ENCODE results near the gene GABRD.

Gene GABRD

GRCh38 chr1:2033165-2033564, 14.0 kb downstream of the GABRD start:
- H3K9ac ChIP-seq (ENCODE audit: insufficient read length, low read depth): no peak overlapping the region
- no peak for TF ChIP-seq ZNF274 (IDR thresholded peaks at IDR 0.05; ENCODE audit: low read depth, low read length)
- TF ChIP-seq SUZ12 (IDR thresholded peaks at IDR 0.05; ENCODE audit: extremely low read depth, insufficient read depth, insufficient read length): no peak
- no peak for TF ChIP-seq YY1 (IDR thresholded peaks at IDR 0.05; ENCODE audit: insufficient read depth, insufficient read length)
- DNase-seq (ENCODE audit: low read depth, low spot score): no peak

DNA sequence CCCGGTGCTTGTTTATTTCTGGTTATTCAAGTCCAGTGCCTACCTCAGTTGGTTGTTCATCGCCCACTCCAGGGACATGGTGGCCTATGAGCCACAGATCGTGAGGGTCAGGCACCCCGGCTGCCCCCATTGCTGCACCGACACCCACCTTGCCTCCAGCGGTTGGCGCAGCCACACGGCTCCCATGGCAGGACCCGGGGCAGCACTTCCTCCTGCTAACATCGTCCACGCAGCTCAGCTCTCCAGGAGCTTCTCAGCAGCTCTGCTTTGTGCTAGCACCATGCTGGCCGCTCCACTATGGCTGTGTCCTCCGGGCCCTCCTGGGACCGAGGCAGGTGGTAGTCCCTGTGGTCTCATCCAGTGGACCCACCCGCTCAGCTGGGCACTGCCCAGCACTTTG, 17.1 kb downstream of the GABRD start:
- no peak overlapping the region for H3K4me3 ChIP-seq (ENCODE audit: insufficient read length, low read depth)
- H3K27me3 ChIP-seq (ENCODE audit: insufficient read depth, insufficient read length): no peaks in the 10 kb centered on the region
- peaks cover 7% of the 10 kb centered on the region for H3K4me1 ChIP-seq (ENCODE audit: insufficient read depth, insufficient read length)
- peaks cover 10% of the 10 kb centered on the region; the same call in 1 of the 2 replicates for H3K9me3 ChIP-seq (ENCODE audit: insufficient read depth, low read length)
- no peak overlapping the region for H3K9ac ChIP-seq (ENCODE audit: insufficient read length, low read depth)
- TF ChIP-seq SUZ12 (IDR thresholded peaks at IDR 0.05; ENCODE audit: extremely low read depth, insufficient read depth, insufficient read length): no peak
- no peak for TF ChIP-seq ZNF274 (IDR thresholded peaks at IDR 0.05; ENCODE audit: low read depth, low read length)
- TF ChIP-seq YY1 (IDR thresholded peaks at IDR 0.05; ENCODE audit: insufficient read depth, insufficient read length): no peak
- no peaks in the 10 kb centered on the region for H3K36me3 ChIP-seq (ENCODE audit: insufficient read depth, insufficient read length, low read length)
- no peak for DNase-seq (ENCODE audit: low read depth, low spot score)

More at GRCh38 chr1:2033165-2033564, 14.0 kb downstream of the GABRD start:
- peaks cover 4% of the 10 kb centered on the region; the same call in 1 of the 2 replicates for H3K9me3 ChIP-seq (ENCODE audit: insufficient read depth, low read length)
- no peaks in the 10 kb centered on the region for H3K27me3 ChIP-seq (ENCODE audit: insufficient read depth, insufficient read length)
- H3K36me3 ChIP-seq (ENCODE audit: insufficient read depth, insufficient read length, low read length): no peaks in the 10 kb centered on the region
- H3K4me3 ChIP-seq (ENCODE audit: insufficient read length, low read depth): no peak overlapping the region
- H3K4me1 ChIP-seq (ENCODE audit: insufficient read depth, insufficient read length): peaks cover 7% of the 10 kb centered on the region

- H3K4me3 ChIP-seq (ENCODE audit: insufficient read length, low read depth): no peak overlapping the region
- TF ChIP-seq YY1 (IDR thresholded peaks at IDR 0.05; ENCODE audit: insufficient read depth, insufficient read length) (no peak), ZNF274 (IDR thresholded peaks at IDR 0.05; ENCODE audit: low read depth, low read length) (no peak), SUZ12 (IDR thresholded peaks at IDR 0.05; ENCODE audit: extremely low read depth, insufficient read depth, insufficient read length) (no peak)
- H3K27me3 ChIP-seq (ENCODE audit: insufficient read depth, insufficient read length): no peaks in the 10 kb centered on the region
- peaks cover 12% of the 10 kb centered on the region for H3K4me1 ChIP-seq (ENCODE audit: insufficient read depth, insufficient read length)
- H3K36me3 ChIP-seq (ENCODE audit: insufficient read depth, insufficient read length, low read length): no peaks in the 10 kb centered on the region
- no peak for DNase-seq (ENCODE audit: low read depth, low spot score)
- H3K9ac ChIP-seq (ENCODE audit: insufficient read length, low read depth): no peak overlapping the region
- peaks cover 10% of the 10 kb centered on the region; the same call in 1 of the 2 replicates for H3K9me3 ChIP-seq (ENCODE audit: insufficient read depth, low read length)
Observed at GRCh38 chr1:2037314-2037979, 18.3 kb downstream of the GABRD start.

GRCh38 chr1:2038229-2038628, 19.1 kb downstream of the GABRD start:
- Histone ChIP-seq H3K4me3 (ENCODE audit: insufficient read length, low read depth) (no peak overlapping the region), H3K4me1 (ENCODE audit: insufficient read depth, insufficient read length) (peaks cover 7% of the 10 kb centered on the region), H3K9ac (ENCODE audit: insufficient read length, low read depth) (no peak overlapping the region), H3K9me3 (ENCODE audit: insufficient read depth, low read length) (peaks cover 10% of the 10 kb centered on the region; the same call in 1 of the 2 replicates), H3K27me3 (ENCODE audit: insufficient read depth, insufficient read length) (no peaks in the 10 kb centered on the region), H3K36me3 (ENCODE audit: insufficient read depth, insufficient read length, low read length) (no peaks in the 10 kb centered on the region)
- no peak for TF ChIP-seq ZNF274 (IDR thresholded peaks at IDR 0.05; ENCODE audit: low read depth, low read length)
- TF ChIP-seq SUZ12 (IDR thresholded peaks at IDR 0.05; ENCODE audit: extremely low read depth, insufficient read depth, insufficient read length): no peak
- TF ChIP-seq YY1 (IDR thresholded peaks at IDR 0.05; ENCODE audit: insufficient read depth, insufficient read length): no peak
- DNase-seq (ENCODE audit: low read depth, low spot score): no peak

- no peaks in the 10 kb centered on the region for H3K36me3 ChIP-seq (ENCODE audit: insufficient read depth, insufficient read length, low read length)
- no peak for TF ChIP-seq SUZ12 (IDR thresholded peaks at IDR 0.05; ENCODE audit: extremely low read depth, insufficient read depth, insufficient read length)
- TF ChIP-seq YY1 (IDR thresholded peaks at IDR 0.05; ENCODE audit: insufficient read depth, insufficient read length): no peak
- TF ChIP-seq ZNF274 (IDR thresholded peaks at IDR 0.05; ENCODE audit: low read depth, low read length): no peak
- H3K27me3 ChIP-seq (ENCODE audit: insufficient read depth, insufficient read length): no peaks in the 10 kb centered on the region
- H3K9ac ChIP-seq (ENCODE audit: insufficient read length, low read depth): no peak overlapping the region
- peaks cover 10% of the 10 kb centered on the region for H3K4me1 ChIP-seq (ENCODE audit: insufficient read depth, insufficient read length)
- H3K9me3 ChIP-seq (ENCODE audit: insufficient read depth, low read length): peaks cover 10% of the 10 kb centered on the region; the same call in 1 of the 2 replicates
- no peak for DNase-seq (ENCODE audit: low read depth, low spot score)
- no peak overlapping the region for H3K4me3 ChIP-seq (ENCODE audit: insufficient read length, low read depth)
Observed at GRCh38 chr1:2039251-2039650, 20.1 kb downstream of the GABRD start.

- no peak overlapping the region for H3K9ac ChIP-seq (ENCODE audit: insufficient read length, low read depth)
- TF ChIP-seq ZNF274 (IDR thresholded peaks at IDR 0.05; ENCODE audit: low read depth, low read length) (no peak), YY1 (IDR thresholded peaks at IDR 0.05; ENCODE audit: insufficient read depth, insufficient read length) (no peak), SUZ12 (IDR thresholded peaks at IDR 0.05; ENCODE audit: extremely low read depth, insufficient read depth, insufficient read length) (no peak)
- peaks cover 10% of the 10 kb centered on the region; the same call in 1 of the 2 replicates for H3K9me3 ChIP-seq (ENCODE audit: insufficient read depth, low read length)
- peaks cover 13% of the 10 kb centered on the region for H3K4me1 ChIP-seq (ENCODE audit: insufficient read depth, insufficient read length)
- H3K27me3 ChIP-seq (ENCODE audit: insufficient read depth, insufficient read length): peaks cover 11% of the 10 kb centered on the region
- H3K4me3 ChIP-seq (ENCODE audit: insufficient read length, low read depth): no peak overlapping the region
- DNase-seq (ENCODE audit: low read depth, low spot score): no peak
- H3K36me3 ChIP-seq (ENCODE audit: insufficient read depth, insufficient read length, low read length): no peaks in the 10 kb centered on the region
Observed at GRCh38 chr1:2041305-2041704, 22.2 kb downstream of the GABRD start.

DNA sequence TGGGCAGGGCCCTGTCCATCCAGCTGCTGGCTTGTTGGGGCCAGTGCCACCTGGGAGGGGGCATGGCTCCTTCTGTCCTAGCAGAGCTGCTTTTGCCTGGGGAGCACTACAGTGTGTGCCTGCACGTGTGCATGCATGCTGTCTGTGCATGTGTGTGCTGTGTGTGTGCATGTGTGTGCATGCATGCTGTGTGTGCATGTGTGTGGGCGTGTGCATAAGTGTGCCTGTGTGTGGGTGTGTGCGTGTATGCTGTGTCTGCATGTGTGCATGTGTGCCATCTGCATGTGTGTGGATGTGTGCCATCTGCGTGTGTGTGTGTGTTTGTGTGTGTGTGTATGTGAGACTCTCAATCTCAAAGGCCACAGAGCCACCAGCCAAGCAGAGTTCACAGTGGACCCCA, 22.7 kb downstream of the GABRD start:
- no peak for DNase-seq (ENCODE audit: low read depth, low spot score)
- Histone ChIP-seq H3K36me3 (ENCODE audit: insufficient read depth, insufficient read length, low read length) (no peaks in the 10 kb centered on the region), H3K9ac (ENCODE audit: insufficient read length, low read depth) (no peak overlapping the region), H3K4me3 (ENCODE audit: insufficient read length, low read depth) (no peak overlapping the region), H3K4me1 (ENCODE audit: insufficient read depth, insufficient read length) (peaks cover 13% of the 10 kb centered on the region), H3K27me3 (ENCODE audit: insufficient read depth, insufficient read length) (peaks cover 11% of the 10 kb centered on the region), H3K9me3 (ENCODE audit: insufficient read depth, low read length) (peaks cover 10% of the 10 kb centered on the region; the same call in 1 of the 2 replicates)
- TF ChIP-seq ZNF274 (IDR thresholded peaks at IDR 0.05; ENCODE audit: low read depth, low read length) (no peak), SUZ12 (IDR thresholded peaks at IDR 0.05; ENCODE audit: extremely low read depth, insufficient read depth, insufficient read length) (no peak), YY1 (IDR thresholded peaks at IDR 0.05; ENCODE audit: insufficient read depth, insufficient read length) (no peak)

Data from NT2/D1 (cell line).